ENCODE measurements around the gene NEO1. TPM values are rescaled to one million over a fixed set of nuclear protein-coding genes. Genes with fewer than 3 reads are reported as not detected.

The NEO1 gene
- total and polyA plus RNA-seq, 9 of the 15 experiments (the other 6 are each of a cell fraction or from before 2014, with no cell fraction given): 0.08 to 1.7 (median 0.48) TPM

DNA sequence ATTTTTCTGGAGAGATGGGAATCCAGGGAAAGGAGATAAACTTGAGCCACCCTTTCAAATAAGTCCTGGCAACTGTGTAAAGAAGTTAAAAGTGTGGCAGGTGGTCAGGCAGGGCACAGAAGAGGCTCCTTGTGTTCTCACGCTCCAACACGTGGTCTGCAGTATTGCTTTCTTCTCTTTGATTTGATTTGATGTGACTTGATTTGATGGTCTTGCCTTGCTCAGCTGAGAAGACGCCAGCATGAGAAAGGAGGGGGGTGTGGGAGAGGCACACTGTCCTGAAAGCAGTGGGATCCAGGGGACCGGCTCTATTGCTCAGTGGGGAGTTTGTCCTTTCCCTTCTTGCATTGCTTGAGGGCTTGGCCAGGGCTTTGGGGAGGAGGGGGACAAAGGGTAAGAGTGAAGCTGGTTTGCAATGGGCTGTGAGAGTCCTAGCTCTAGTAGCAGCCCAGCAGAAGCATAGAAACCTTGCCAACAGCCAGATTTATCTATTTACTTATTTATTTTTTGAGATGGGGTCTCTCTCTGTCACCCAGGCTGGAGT lies 25.7 kb upstream of the NEO1 start (continued):
- TF ChIP-seq, protein P1, sequence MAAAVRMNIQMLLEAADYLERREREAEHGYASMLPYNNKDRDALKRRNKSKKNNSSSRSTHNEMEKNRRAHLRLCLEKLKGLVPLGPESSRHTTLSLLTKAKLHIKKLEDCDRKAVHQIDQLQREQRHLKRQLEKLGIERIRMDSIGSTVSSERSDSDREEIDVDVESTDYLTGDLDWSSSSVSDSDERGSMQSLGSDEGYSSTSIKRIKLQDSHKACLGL (CRISPR knock-in tag; IDR thresholded peaks at IDR 0.05; ENCODE audit: borderline replicate concordance, poor library complexity, severe bottlenecking): no peak

DNA sequence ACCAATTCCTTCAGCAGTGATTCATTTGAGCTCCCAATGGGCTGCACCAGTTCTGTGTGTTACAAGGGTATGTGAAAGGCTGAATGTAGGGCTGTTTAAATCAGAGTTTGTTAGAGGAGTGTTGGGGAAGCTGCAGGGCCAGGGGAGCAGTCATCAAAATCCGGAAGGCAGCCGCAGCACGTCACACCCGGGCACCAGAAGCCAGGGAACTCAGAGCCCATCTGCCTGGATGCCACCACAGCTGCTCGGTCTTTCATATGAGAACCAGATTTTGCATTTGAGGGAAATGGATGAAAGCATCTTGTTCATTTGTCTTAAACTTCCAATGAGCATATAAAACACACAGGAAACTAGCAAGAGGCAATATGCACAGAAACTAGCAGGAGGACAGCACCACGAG lies 24.2 kb upstream of the NEO1 start:
- Histone ChIP-seq H3K4me3 (no peak overlapping the region), H3K4me2 (ENCODE audit: insufficient read depth, low read length) (no peak overlapping the region), H3K36me3 (ENCODE audit: control insufficient read depth, insufficient read depth, low read length) (no peaks in the 10 kb centered on the region), H3K9me1 (ENCODE audit: control insufficient read depth, insufficient read depth, low read length) (no peaks in the 10 kb centered on the region), H3K9me3 (replicated peaks; ENCODE audit: control insufficient read depth, insufficient read depth, low read depth, low read length) (no peaks in the 10 kb centered on the region), H3K27ac (ENCODE audit: extremely low read depth, low read depth, low read length) (no peak overlapping the region), H3K9ac (ENCODE audit: insufficient read depth in 1 of 2, low read depth in 2 of 2, low read length in 2 of 2) (no peak overlapping the region), H3K27me3 (ENCODE audit: control insufficient read depth in 2 of 2, insufficient read depth in 2 of 2, low read length in 2 of 2) (peaks cover 18 to 30% of the 10 kb centered on the region in 2 experiments; a peak in 3 of 5 replicates), H2AFZ (ENCODE audit: low read depth, low read length) (no peak overlapping the region), H3K4me1 (replicated peaks in 1 of 2; ENCODE audit: control insufficient read depth in 2 of 2, insufficient read depth in 2 of 2, low read length in 2 of 2) (no peaks in the 10 kb centered on the region), H3K79me2 (ENCODE audit: control insufficient read depth, insufficient read depth, low read length) (no peaks in the 10 kb centered on the region), H4K20me1 (replicated peaks; ENCODE audit: control insufficient read depth, insufficient read depth, low read length) (no peaks in the 10 kb centered on the region)
- intact Hi-C loops (cut with micrococcal nuclease) (no loop called here), in situ Hi-C loops (cut with MboI) (no loop called here)
- WGBS (ENCODE audit: insufficient coverage, low coverage, missing lambda C conversion rate): 0% methylated on average over 6 of the region's 6 CpGs
- DNase-seq (ENCODE audit: extremely low read depth in 1 of 4, low spot score in 3 of 4): no peak
- TF ChIP-seq ZNF57 (CRISPR knock-in tag; IDR thresholded peaks at IDR 0.05): no peak
- TF ChIP-seq ZNF780A (CRISPR knock-in tag; IDR thresholded peaks at IDR 0.05): no peak
- TF ChIP-seq SIRT6 (IDR thresholded peaks at IDR 0.05; ENCODE audit: low read depth, low read length): no peak
- TF ChIP-seq ZKSCAN3 (CRISPR knock-in tag; IDR thresholded peaks at IDR 0.05): no peak
- TF ChIP-seq, protein P2, sequence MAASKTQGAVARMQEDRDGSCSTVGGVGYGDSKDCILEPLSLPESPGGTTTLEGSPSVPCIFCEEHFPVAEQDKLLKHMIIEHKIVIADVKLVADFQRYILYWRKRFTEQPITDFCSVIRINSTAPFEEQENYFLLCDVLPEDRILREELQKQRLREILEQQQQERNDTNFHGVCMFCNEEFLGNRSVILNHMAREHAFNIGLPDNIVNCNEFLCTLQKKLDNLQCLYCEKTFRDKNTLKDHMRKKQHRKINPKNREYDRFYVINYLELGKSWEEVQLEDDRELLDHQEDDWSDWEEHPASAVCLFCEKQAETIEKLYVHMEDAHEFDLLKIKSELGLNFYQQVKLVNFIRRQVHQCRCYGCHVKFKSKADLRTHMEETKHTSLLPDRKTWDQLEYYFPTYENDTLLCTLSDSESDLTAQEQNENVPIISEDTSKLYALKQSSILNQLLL (CRISPR knock-in tag; IDR thresholded peaks at IDR 0.05; ENCODE audit: borderline replicate concordance): no peak
- TF ChIP-seq NR1H2 (CRISPR knock-in tag; IDR thresholded peaks at IDR 0.05): no peak
- no peak for TF ChIP-seq JUNB (CRISPR knock-in tag; conservative IDR thresholded peaks at IDR 0.05)
- TF ChIP-seq, protein P3, sequence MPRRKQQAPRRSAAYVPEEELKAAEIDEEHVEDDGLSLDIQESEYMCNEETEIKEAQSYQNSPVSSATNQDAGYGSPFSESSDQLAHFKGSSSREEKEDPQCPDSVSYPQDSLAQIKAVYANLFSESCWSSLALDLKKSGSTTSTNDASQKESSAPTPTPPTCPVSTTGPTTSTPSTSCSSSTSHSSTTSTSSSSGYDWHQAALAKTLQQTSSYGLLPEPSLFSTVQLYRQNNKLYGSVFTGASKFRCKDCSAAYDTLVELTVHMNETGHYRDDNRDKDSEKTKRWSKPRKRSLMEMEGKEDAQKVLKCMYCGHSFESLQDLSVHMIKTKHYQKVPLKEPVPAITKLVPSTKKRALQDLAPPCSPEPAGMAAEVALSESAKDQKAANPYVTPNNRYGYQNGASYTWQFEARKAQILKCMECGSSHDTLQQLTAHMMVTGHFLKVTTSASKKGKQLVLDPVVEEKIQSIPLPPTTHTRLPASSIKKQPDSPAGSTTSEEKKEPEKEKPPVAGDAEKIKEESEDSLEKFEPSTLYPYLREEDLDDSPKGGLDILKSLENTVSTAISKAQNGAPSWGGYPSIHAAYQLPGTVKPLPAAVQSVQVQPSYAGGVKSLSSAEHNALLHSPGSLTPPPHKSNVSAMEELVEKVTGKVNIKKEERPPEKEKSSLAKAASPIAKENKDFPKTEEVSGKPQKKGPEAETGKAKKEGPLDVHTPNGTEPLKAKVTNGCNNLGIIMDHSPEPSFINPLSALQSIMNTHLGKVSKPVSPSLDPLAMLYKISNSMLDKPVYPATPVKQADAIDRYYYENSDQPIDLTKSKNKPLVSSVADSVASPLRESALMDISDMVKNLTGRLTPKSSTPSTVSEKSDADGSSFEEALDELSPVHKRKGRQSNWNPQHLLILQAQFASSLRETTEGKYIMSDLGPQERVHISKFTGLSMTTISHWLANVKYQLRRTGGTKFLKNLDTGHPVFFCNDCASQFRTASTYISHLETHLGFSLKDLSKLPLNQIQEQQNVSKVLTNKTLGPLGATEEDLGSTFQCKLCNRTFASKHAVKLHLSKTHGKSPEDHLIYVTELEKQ (CRISPR knock-in tag; IDR thresholded peaks at IDR 0.05): no peak
- ATAC-seq: no peak
- POLR2A ChIA-PET: interaction anchor here (0.7 to 1.1 kb wide), 2 partner anchors 72 to 1872 kb away, joined by 3 read pairs; no protein-coding TSS in a partner anchor
- CTCF ChIA-PET (ENCODE audit: low intra/inter-chr PET ratio): no interaction called here
- FAIRE-seq: no peak
- BruUV-seq (replicated peaks): no TSS peak
